Measurements from ENCODE around the gene IFNGR1. TPM values are rescaled to one million over a fixed set of nuclear protein-coding genes. Genes with fewer than 3 reads are reported as not detected.

Gene IFNGR1
- total RNA-seq, 2 donors from 2014 or later, result 128 to 158 TPM

GRCh38 chr6:137191670-137192069 is 27.5 kb downstream of the IFNGR1 start:
- DNase-seq (no peak), ATAC-seq (peak in 1 of 2 donors; percentile 25)
- intact Hi-C loops (cut with DNase I), result no loop called here

DNA sequence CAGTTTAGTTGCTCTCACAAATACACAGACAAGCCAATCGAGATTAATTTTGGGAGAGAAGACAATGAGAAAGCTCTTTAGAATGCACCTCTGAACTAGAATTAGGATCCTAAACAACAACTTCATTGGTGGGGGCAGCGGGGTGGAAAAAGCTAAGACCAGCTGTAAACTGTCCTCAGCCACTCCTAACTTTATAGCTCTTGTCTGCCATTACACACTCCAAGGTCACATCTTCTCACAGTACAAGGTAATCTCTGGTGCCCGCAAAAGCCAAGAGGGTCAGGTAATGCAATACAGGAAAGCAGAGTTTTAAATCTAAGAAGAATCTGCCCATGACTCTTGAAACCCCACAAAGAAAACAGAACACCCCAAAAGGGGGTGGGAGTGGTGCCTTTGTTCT is 27.9 kb downstream of the IFNGR1 start:
- ATAC-seq, result no peak
- DNase-seq, result no peak
- intact Hi-C loops (cut with DNase I), result no loop called here

DNA sequence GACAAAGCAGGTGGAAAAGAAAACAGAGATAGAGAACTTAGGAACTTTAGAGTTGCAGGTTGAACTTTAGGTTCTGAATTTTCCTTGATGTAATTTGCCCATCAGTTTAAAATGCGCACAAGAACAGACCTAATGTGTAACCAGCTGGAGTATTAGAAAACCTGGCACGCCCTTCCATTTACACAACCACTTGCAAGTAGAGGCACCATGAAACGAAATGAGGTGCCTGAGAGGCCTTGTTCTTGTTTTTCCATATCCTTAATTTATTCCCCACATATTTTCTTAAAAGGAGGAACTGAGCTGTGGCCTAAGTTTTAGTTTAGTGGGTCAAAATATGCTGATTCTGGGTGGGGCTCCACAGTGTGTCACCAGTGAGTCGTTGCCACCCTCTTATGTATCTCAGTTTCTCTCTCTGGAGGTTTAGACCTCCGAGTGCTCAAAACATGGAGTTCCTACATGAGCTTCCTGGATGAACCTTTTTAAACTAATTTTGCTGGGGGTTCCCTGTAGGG is 28.5 kb downstream of the IFNGR1 start:
- ATAC-seq, result no peak
- intact Hi-C loops (cut with DNase I), result no loop called here
- DNase-seq, result no peak

DNA sequence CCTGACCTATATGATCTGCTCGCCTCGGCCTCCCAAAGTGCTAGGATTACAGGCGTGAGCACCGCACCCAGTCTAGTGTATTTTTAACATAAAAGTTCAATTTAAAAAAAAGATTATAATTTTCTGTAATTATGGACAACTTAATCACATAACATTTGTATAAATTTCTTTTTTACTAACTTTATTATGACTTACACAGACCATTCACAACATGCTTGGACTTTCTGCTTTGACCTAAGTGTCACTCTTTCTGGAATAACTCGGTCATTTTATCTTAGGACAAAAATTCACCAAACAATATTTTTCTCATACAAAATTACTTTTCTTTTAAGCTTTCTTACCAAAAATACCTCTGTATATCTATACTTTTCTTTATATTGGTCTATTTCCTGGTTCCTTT is 30.3 kb downstream of the IFNGR1 start:
- no peak for DNase-seq
- ATAC-seq, result no peak
- intact Hi-C loops (cut with DNase I), result no loop called here

GRCh38 chr6:137185290-137185689 is 33.9 kb downstream of the IFNGR1 start:
- ATAC-seq (no peak), DNase-seq (no peak)
- intact Hi-C loops (cut with DNase I), result no loop called here

DNA sequence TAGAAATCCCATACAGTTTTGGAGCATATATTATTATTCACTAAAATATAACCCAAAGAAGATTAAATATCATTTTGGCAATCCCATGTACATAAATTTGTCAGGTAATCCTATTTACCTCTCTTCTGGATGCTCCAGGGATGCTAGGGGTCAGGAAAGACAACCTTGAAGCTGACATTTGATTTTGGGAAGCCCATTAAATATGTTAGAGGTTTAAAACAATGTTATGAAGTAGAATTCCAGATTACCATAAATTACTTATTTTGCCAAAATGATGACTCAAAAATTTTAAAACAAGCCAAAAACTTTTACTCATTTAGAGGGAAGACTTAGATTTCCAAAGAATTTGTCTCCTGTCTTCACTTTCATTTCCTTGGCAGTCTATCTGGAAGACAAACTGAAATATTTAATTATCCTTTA is 36.5 kb downstream of the IFNGR1 start:
- DNase-seq (no peak), ATAC-seq (no peak)
- intact Hi-C loops (cut with DNase I), result no loop called here

- ATAC-seq, result no peak
- DNase-seq, result no peak
- intact Hi-C loops (cut with DNase I), result no loop called here
Measured at GRCh38 chr6:137181891-137182653, 37.1 kb downstream of the IFNGR1 start.

- intact Hi-C loops (cut with DNase I), result no loop called here
- ATAC-seq (no peak), DNase-seq (no peak)
Measured at GRCh38 chr6:137177611-137178010, 41.6 kb downstream of the IFNGR1 start.

DNA sequence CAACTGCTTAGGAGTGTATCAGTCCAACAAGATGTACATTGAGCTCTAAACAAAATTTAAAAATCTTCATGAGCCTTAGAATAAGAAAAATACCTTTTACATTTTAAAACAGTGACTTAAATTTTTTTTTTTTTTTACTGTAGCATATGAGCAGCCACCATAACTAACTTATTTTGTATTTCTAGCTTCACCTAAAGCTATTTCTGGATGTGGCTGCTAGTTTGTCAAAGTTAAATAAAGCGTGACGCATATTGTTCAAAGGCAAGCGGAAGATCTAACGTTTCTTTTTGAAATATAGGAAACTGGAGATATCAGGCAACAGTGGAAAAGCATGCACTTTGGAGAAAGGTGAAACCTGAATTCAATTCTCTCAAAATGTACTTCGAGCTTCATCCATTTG is 42.5 kb downstream of the IFNGR1 start:
- ATAC-seq, result no peak
- intact Hi-C loops (cut with DNase I), result no loop called here
- no peak for DNase-seq

- intact Hi-C loops (cut with DNase I), result no loop called here
- no peak for DNase-seq
- ATAC-seq, result no peak
Measured at GRCh38 chr6:137175868-137176245, 43.3 kb downstream of the IFNGR1 start.

DNA sequence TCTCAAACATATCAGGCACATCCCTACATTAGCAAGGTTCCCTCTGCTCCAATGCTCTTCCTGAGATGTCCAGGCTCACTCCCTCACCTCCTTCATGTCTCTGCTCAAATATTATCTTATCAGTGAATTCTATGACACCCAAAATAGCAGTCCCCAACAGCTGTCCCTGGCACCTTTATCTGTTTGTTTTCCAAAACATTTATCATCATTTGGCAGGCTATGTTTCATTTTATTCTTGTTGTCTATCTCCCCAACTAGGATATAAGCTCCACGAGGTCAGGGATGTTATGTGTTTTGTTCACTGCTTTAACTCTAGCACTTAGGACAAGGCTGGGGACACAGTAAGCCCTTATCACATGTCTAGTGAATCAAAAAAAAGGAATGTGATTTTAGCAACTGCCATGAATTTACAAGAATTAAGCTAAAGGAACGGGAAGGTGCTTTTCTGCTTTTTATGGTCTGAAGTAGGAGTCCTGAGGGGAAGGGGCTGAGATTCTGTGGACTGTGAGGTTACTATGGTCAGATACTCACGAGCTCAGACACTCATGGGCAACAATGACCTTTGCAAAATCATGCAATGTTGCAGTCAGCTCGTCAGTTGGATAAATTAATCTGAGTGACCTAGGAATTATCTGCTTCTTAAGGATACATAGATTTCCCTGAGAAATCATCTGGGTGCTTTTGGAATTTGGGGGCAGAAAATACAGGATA is 43.9 kb downstream of the IFNGR1 start:
- ATAC-seq, result peak; percentile 79 to 87
- DNase-seq, result no peak
- intact Hi-C loops (cut with DNase I), result no loop called here

- no peak for DNase-seq
- ATAC-seq, result no peak
- intact Hi-C loops (cut with DNase I), result no loop called here
Measured at GRCh38 chr6:137173501-137173900, 45.7 kb downstream of the IFNGR1 start, which contains the start of gene IL22RA2. Gene IL22RA2 (minus strand): TSS chr6:137173644. CDS start chr6:137161749, 11,895 bp downstream.

DNA sequence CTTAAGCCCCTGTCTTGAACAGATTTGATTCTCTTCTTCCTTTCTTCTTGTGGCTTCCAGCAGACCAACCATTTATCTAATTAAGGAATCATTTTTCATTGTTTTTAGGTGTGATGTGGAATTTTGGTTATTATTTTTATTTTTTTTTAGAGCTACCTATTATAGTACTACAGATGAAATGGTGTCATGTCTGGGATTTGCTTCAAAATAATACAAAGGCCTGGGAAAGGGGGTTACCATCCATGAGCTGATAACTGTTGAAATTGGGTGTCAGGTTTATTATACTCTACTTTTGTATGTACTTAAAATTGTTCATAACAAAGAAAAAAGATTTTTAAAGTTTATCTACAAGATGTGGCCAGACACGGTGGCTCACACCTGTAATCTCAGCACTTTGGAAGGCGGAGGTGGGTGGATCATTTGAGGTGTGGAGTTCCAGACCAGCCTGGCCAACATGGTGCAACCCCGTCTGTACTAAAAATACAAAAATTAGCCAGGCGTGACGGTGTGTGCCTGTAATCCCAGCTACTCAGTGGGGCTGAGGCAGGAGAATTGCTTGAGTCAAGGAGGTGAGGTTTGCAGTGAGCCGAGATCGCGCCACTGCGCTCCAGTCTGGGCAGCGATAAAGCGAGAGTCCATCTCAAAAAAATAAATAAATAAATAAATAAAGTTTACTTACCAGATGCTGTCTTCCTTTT is 46.3 kb downstream of the IFNGR1 start:
- DNase-seq (no peak), ATAC-seq (no peak)
- intact Hi-C loops (cut with DNase I), result no loop called here

DNA sequence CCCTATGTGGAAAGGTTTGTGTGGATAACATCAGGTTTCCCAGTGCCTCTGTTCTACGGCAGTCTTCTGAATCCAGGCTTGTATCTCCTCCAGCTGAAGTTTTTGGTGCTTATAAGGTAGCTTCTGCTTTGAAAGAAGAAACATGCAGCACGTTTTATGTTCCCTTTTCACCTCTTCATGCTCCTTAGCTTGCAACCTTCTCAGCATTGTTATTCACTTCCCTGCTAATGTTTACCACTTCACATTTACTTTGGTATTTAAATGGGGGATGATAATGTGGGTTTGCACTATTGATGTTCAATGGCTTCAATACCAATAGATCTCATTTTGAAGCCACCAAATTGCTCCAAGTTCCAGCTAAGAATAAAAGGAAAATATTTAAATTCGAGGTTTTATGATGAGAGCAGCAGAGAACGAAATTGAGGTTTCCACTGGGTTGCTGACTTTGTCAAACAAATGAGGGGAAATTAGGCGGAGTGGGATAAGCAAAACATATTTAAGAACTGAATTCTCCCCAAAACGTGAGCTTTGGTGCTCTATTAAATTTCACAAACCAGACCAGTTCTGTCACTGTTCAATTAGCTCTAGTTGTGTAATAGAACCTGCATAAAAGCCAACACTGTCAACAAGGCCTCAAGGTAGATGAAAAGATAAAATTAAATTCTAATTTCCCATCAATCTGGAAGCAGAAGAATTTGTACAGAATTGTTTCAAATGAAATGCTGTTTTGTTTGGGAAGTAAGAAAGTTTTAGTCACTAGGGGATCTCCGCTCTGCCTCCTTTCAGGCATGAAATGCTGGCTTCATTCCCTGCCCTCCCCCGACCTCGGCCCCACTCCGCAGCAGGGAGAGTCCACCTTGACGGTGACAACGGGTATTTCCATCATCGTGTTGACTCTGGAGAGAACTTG is 47.1 kb downstream of the IFNGR1 start:
- intact Hi-C loops (cut with DNase I), result no loop called here
- DNase-seq (no peak), ATAC-seq (no peak)

- DNase-seq (no peak), ATAC-seq (no peak)
- intact Hi-C loops (cut with DNase I), result no loop called here
Measured at GRCh38 chr6:137171053-137171374, 48.2 kb downstream of the IFNGR1 start.

- DNase-seq, result no peak
- ATAC-seq, result no peak
- intact Hi-C loops (cut with DNase I), result no loop called here
Measured at GRCh38 chr6:137170266-137171052, 48.7 kb downstream of the IFNGR1 start.

DNA sequence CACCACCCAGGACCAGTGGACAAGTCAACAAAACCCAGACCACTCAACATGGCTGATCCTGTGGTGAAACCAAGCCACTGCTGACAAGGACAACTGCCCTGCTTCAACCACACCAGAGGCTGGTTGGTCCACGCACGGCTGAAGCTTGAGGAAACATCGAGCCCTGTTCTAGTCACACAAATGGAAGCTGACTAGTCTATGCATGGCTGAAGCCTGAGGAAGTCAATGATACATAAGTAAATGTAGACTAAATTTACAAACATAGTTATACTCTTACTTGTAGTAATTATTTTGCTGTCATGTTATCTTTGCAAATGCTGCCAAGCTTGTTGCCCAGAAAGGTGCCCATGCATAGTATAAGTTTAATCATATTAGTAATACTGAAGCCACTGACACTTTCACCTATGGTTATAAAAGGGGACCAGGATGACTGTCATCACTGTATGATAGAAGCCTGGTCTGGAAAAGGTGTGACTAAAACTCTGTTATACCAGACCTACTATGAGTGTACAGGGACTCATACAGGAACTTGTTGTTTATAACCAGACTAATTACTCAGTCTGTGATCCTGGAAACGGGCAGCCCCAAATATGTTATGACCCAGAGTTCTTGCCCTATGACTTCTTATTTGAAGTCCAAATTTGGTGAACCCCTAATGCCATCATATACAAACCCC is 51.3 kb downstream of the IFNGR1 start:
- intact Hi-C loops (cut with DNase I), result loop anchor here in 1 of 2 donors (10.0 kb wide), 1 partner anchor 63 kb away; no protein-coding TSS in a partner anchor

More for the DNA sequence above, 51.3 kb downstream of the IFNGR1 start:
- ATAC-seq (no peak), DNase-seq (no peak)

Data from left cardiac atrium (tissue), 4 donors.